Caco-2 (cell line): ENCODE measurements around the gene CLDN20. TPM values are rescaled to one million over a fixed set of nuclear protein-coding genes. Genes with fewer than 3 reads are reported as not detected.

Source experiments
- BruUV-seq: library from RNA; stranded (reverse); fragments of 400-500 nt; replicated peaks from 2 replicates; lab custom pipeline; 2021; lab: Mats Ljungman, UMichigan
- CTCF ChIA-PET: fragments of 300-600 bp; sonication (Branson Sonifier 250); formaldehyde crosslinking; loops from one replicate; lab custom pipeline; 2022; ENCODE audit warnings: antibody characterized with exemption; lab: Charles Lee
- POLR2A ChIA-PET: fragments of 300-600 bp; sonication (Branson Sonifier 250); formaldehyde crosslinking; loops from one replicate; lab custom pipeline; 2022; ENCODE audit warnings: antibody characterized with exemption; lab: Charles Lee
- DNase-seq, 2 experiments: peaks; one replicate each; pipeline versions ENCODE4 v3.0.0 to v3.0.0-alpha.2; 2020 to 2022
- H3K27me3 ChIP-seq: replicated peaks from 2 replicates; pipeline ENCODE4 v1.6.0; 2011; ENCODE audit warnings: low read length; ENCODE audit not compliant: control insufficient read depth, insufficient read depth
- H3K36me3 ChIP-seq: 2 replicates; pipeline ENCODE4 v1.5.1; 2011; ENCODE audit warnings: low read length; ENCODE audit not compliant: control insufficient read depth, insufficient read depth
- H3K4me1 ChIP-seq: fragments of 250-450 bp; sonication (Bioruptor Pico); 2 replicates; pipeline ENCODE4 v1.5.1; 2020; ENCODE audit warnings: mild to moderate bottlenecking
- H3K4me3 ChIP-seq: 2 replicates; pipeline ENCODE4 v1.5.1; 2011; ENCODE audit warnings: low read depth, mild to moderate bottlenecking, control low read depth, low read length
- H3K9me3 ChIP-seq: fragments of 250-450 bp; sonication (Bioruptor Pico); 2 replicates; pipeline ENCODE4 v1.5.1; 2020; ENCODE audit warnings: mild to moderate bottlenecking, moderate library complexity
- H3K27ac Mint-ChIP-seq: one replicate; pipeline ENCODE4 v1.8.0; 2022; ENCODE audit warnings: mixed read lengths; ENCODE audit not compliant: unreplicated experiment
- H3K27me3 Mint-ChIP-seq: one replicate; pipeline ENCODE4 v1.8.0; 2022; ENCODE audit warnings: mixed read lengths; ENCODE audit not compliant: insufficient read depth, unreplicated experiment
- H3K36me3 Mint-ChIP-seq: one replicate; pipeline ENCODE4 v1.8.0; 2022; ENCODE audit warnings: mild to moderate bottlenecking, mixed read lengths; ENCODE audit not compliant: insufficient read depth, unreplicated experiment
- H3K4me1 Mint-ChIP-seq: one replicate; pipeline ENCODE4 v1.8.0; 2022; ENCODE audit warnings: low read depth, mixed read lengths; ENCODE audit not compliant: unreplicated experiment
- H3K4me3 Mint-ChIP-seq: one replicate; pipeline ENCODE4 v1.8.0; 2022; ENCODE audit warnings: mild to moderate bottlenecking, moderate library complexity, mixed read lengths; ENCODE audit not compliant: unreplicated experiment
- H3K9me3 Mint-ChIP-seq: one replicate; pipeline ENCODE4 v1.8.0; 2022; ENCODE audit warnings: mixed read lengths; ENCODE audit not compliant: unreplicated experiment
- CTCF ChIP-seq, 2 experiments: fragments of 200-600 bp in 1 of 2; IDR thresholded peaks; 1 replicate in 1 of 2; 2 replicates in 1 of 2; pipeline versions ENCODE4 v1.5.1 to v1.8.0; 2011 to 2022; ENCODE audit warnings: antibody characterized with exemption in 1 of 2, control low read depth in 1 of 2, inconsistent platforms in 1 of 2, low read depth in 1 of 2, low read length in 1 of 2, mild to moderate bottlenecking in 1 of 2, moderate library complexity in 1 of 2; ENCODE audit not compliant: insufficient read depth in 1 of 2, severe bottlenecking in 1 of 2, unreplicated experiment in 1 of 2
- intact Hi-C: fragments of 100-400 bp; cut with micrococcal nuclease; formaldehyde crosslinking; loops from one replicate; pipeline ENCODE4 v1.10.0; 2022; ENCODE audit not compliant: unreplicated experiment
- total RNA-seq: library from RNA; stranded (reverse); gene quantifications from 2 replicates; pipeline ENCODE4 v1.2.3, GENCODE V29; 2022

The CLDN20 gene
- total RNA-seq, 1 experiment from 2014 or later = not detected

- CTCF ChIA-PET = interaction anchor here (0.7 to 1.3 kb wide), 3 partner anchors 11 to 207 kb away, joined by 3 to 5 read pairs (median 4); no protein-coding TSS in a partner anchor
- no peak overlapping the region for H3K27ac Mint-ChIP-seq
- H3K36me3 Mint-ChIP-seq = peaks cover 33% of the 10 kb centered on the region
- POLR2A ChIA-PET = no interaction called here
- peaks cover 10% of the 10 kb centered on the region for H3K4me1 Mint-ChIP-seq
- no peaks in the 10 kb centered on the region for H3K9me3 Mint-ChIP-seq
- no peaks in the 10 kb centered on the region for H3K27me3 Mint-ChIP-seq
- Histone ChIP-seq H3K9me3 (no peaks in the 10 kb centered on the region), H3K4me3 (no peak overlapping the region), H3K27me3 (no peaks in the 10 kb centered on the region), H3K4me1 (no peaks in the 10 kb centered on the region), H3K36me3 (peaks cover 1% of the 10 kb centered on the region; the same call in 1 of the 2 replicates)
- H3K4me3 Mint-ChIP-seq = no peak overlapping the region
- no TSS peak for BruUV-seq
- peak in 1 of 2 experiments; percentile 6 for DNase-seq
- peak in 1 of 2 experiments; percentile 3 for TF ChIP-seq CTCF (IDR thresholded peaks at IDR 0.05; ENCODE audit: insufficient read depth in 1 of 2, low read depth in 1 of 2, low read length in 1 of 2, severe bottlenecking in 1 of 2, unreplicated experiment in 1 of 2)
- intact Hi-C loops = no loop called here
Measured at GRCh38 chr6:155287762-155288161, 23.9 kb downstream of the CLDN20 start.

- peaks cover 10% of the 10 kb centered on the region for H3K4me1 Mint-ChIP-seq
- no peak for TF ChIP-seq CTCF (IDR thresholded peaks at IDR 0.05; ENCODE audit: insufficient read depth in 1 of 2, low read depth in 1 of 2, low read length in 1 of 2, severe bottlenecking in 1 of 2, unreplicated experiment in 1 of 2)
- H3K36me3 Mint-ChIP-seq = peaks cover 35% of the 10 kb centered on the region
Measured at GRCh38 chr6:155290491-155290890, 26.7 kb downstream of the CLDN20 start.

GRCh38 chr6:155291291-155291690 is 27.5 kb downstream of the CLDN20 start:
- H3K4me3 Mint-ChIP-seq = no peak overlapping the region
- no peak for TF ChIP-seq CTCF (IDR thresholded peaks at IDR 0.05; ENCODE audit: insufficient read depth in 1 of 2, low read depth in 1 of 2, low read length in 1 of 2, severe bottlenecking in 1 of 2, unreplicated experiment in 1 of 2)
- H3K4me3 ChIP-seq = no peak overlapping the region
- intact Hi-C loops = no loop called here
- no peaks in the 10 kb centered on the region for H3K9me3 ChIP-seq
- no TSS peak for BruUV-seq
- peaks cover 10% of the 10 kb centered on the region for H3K4me1 Mint-ChIP-seq
- DNase-seq = no peak
- no peaks in the 10 kb centered on the region for H3K27me3 Mint-ChIP-seq
- no peaks in the 10 kb centered on the region for H3K27me3 ChIP-seq
- peaks cover 29% of the 10 kb centered on the region for H3K36me3 Mint-ChIP-seq
- H3K4me1 ChIP-seq = no peaks in the 10 kb centered on the region
- H3K36me3 ChIP-seq = peaks cover 1% of the 10 kb centered on the region; the same call in 1 of the 2 replicates
- ChIA-PET CTCF (no interaction called here), POLR2A (no interaction called here)
- H3K27ac Mint-ChIP-seq = no peak overlapping the region
- no peaks in the 10 kb centered on the region for H3K9me3 Mint-ChIP-seq

More at GRCh38 chr6:155290491-155290890, 26.7 kb downstream of the CLDN20 start:
- ChIA-PET CTCF (no interaction called here), POLR2A (no interaction called here)
- H3K4me3 ChIP-seq = no peak overlapping the region
- H3K4me1 ChIP-seq = no peaks in the 10 kb centered on the region
- H3K27me3 ChIP-seq = no peaks in the 10 kb centered on the region
- no peaks in the 10 kb centered on the region for H3K27me3 Mint-ChIP-seq
- BruUV-seq = no TSS peak
- intact Hi-C loops = no loop called here
- DNase-seq = no peak
- H3K27ac Mint-ChIP-seq = no peak overlapping the region
- no peaks in the 10 kb centered on the region for H3K9me3 ChIP-seq
- no peaks in the 10 kb centered on the region for H3K9me3 Mint-ChIP-seq
- no peak overlapping the region for H3K4me3 Mint-ChIP-seq
- peaks cover 1% of the 10 kb centered on the region; the same call in 1 of the 2 replicates for H3K36me3 ChIP-seq
